GM10266 (cell line): ENCODE measurements around the gene ARMH3.

Experiments used
- DNase-seq: peaks from one replicate; pipeline ENCODE4 v3.0.0; 2012; ENCODE audit errors: extremely low spot score
- TF ChIP-seq, protein P1 (sequence below): IDR thresholded peaks from 2 replicates; pipeline ENCODE4 v1.5.1; 2012; ENCODE audit warnings: mild to moderate bottlenecking, low read depth; ENCODE audit not compliant: control insufficient read depth, insufficient read depth; ENCODE audit errors: missing control alignments

The ARMH3 gene

GRCh38 chr10:102085336-102085735 is 29.4 kb upstream of the ARMH3 start:
- DNase-seq = no peak
- TF ChIP-seq, protein P1, sequence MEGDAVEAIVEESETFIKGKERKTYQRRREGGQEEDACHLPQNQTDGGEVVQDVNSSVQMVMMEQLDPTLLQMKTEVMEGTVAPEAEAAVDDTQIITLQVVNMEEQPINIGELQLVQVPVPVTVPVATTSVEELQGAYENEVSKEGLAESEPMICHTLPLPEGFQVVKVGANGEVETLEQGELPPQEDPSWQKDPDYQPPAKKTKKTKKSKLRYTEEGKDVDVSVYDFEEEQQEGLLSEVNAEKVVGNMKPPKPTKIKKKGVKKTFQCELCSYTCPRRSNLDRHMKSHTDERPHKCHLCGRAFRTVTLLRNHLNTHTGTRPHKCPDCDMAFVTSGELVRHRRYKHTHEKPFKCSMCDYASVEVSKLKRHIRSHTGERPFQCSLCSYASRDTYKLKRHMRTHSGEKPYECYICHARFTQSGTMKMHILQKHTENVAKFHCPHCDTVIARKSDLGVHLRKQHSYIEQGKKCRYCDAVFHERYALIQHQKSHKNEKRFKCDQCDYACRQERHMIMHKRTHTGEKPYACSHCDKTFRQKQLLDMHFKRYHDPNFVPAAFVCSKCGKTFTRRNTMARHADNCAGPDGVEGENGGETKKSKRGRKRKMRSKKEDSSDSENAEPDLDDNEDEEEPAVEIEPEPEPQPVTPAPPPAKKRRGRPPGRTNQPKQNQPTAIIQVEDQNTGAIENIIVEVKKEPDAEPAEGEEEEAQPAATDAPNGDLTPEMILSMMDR = no peak

DNA sequence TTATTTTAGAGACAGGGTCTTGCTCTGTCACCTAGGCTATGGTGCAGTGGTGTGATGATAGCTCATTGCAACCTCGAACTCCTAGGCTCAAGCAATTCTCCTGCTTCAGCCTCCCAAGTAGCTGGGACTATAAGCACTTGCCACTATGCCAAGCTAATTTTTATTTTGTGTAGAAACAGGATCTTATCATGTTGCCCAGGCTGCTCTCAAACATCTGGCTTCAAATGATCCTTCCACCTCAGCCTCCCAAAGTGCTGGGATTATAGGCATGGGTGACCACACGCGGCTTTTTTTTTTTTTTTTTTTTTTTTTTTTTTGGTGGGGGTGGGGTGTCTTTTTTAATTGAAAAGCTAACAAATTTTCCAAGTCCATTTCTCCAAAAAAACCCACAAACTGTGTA is 27.6 kb upstream of the ARMH3 start:
- DNase-seq = no peak
- TF ChIP-seq, protein P1 = no peak

DNA sequence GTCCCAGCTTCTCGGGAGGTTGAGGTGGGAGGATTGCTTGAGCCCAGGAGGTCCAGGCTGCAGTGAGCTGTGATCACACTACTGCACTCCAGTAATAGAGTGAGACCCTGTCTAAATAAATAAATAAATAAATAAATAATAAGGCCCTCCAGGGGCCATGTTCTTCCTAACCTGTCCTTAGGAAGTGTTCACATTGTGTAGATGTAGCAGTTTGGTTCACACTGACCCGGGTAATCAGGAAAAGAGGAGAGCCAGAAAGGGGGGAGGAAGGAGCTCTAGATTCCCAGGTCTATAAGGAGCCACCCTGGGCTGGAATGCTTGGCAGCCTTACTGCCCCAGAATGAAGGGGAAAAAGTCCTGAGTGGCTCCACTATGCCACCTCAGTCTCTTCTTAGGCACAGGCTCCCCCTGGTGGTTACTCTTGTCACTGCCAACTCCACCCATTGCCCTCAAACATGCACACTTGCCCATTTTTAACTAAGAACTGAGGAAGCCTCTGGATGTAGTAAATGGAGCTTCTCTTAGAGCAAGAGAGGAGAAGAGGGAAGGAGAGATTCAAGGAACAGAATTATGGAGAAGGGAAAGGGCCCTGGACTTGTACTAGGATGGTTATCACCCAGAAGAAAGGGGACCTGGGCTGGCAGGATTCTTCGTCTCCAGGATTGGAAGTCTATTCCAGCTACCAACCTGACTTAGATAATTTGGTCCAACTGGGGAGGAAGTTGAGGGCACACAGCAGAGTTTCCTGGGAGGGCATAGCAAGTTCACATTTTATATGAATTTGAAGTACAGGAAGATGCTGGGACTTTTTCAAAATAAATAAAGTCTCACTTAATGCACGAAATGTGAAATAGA is 16.9 kb upstream of the ARMH3 start:
- peak; percentile 84 for DNase-seq
- TF ChIP-seq, protein P1 = peak; percentile 97

GRCh38 chr10:102069071-102069470 is 13.1 kb upstream of the ARMH3 start:
- TF ChIP-seq, protein P1 = no peak
- no peak for DNase-seq

- DNase-seq = no peak
These were observed 12.2 kb upstream of the ARMH3 start for GRCh38 chr10:102068216-102068615.

GRCh38 chr10:102067091-102067916 is 11.3 kb upstream of the ARMH3 start:
- no peak for DNase-seq
- TF ChIP-seq, protein P1 = no peak

More at GRCh38 chr10:102068216-102068615, 12.2 kb upstream of the ARMH3 start:
- TF ChIP-seq, protein P1 = no peak
